Measurements from ENCODE around the gene KPNA3. TPM values are rescaled to one million over a fixed set of nuclear protein-coding genes. Genes with fewer than 3 reads are reported as not detected.

The KPNA3 gene
- total RNA-seq: 56.5 and 58.8 TPM in 2 replicates

- peaks cover 30% of the 10 kb centered on the region for H3K4me1 Mint-ChIP-seq
- peak within 1 kb of the TSS; percentile 99 for H3K27ac Mint-ChIP-seq
- intact Hi-C loops (cut with micrococcal nuclease): loop anchor here (1.0 to 10.0 kb wide), 9 partner anchors 56 to 1660 kb away; partner anchors contain the start of genes EBPL, INTS6, PHF11 and SPRYD7
- DNase-seq: peak; percentile 98
- H3K9me3 Mint-ChIP-seq: no peaks in the 10 kb centered on the region
- peaks cover 21% of the 10 kb centered on the region for H3K36me3 Mint-ChIP-seq (ENCODE audit: low read depth)
- no peaks in the 10 kb centered on the region for H3K27me3 Mint-ChIP-seq
- peak within 1 kb of the TSS; percentile 93 for H3K4me3 Mint-ChIP-seq
Measured at GRCh38 chr13:49792550-49793324, at the start of gene KPNA3. TSS of gene KPNA3 (minus strand) at chr13:49792682. CDS start at chr13:49792506, 176 bp downstream.

- DNase-seq: no peak
- Mint-ChIP-seq H3K36me3 (ENCODE audit: low read depth) (no peaks in the 10 kb centered on the region), H3K27ac (no peak overlapping the region), H3K4me1 (no peaks in the 10 kb centered on the region), H3K4me3 (no peak overlapping the region), H3K27me3 (peaks cover 3% of the 10 kb centered on the region), H3K9me3 (no peaks in the 10 kb centered on the region)
- intact Hi-C loops (cut with micrococcal nuclease): loop anchor here (10.0 kb wide), 1 partner anchor 537 kb away; no protein-coding TSS in a partner anchor
Measured at GRCh38 chr13:49841964-49842363, 49.5 kb upstream of the KPNA3 start.

GRCh38 chr13:49840675-49841074 lies 48.2 kb upstream of the KPNA3 start:
- intact Hi-C loops (cut with micrococcal nuclease): loop anchor here (10.0 kb wide), 1 partner anchor 536 kb away; no protein-coding TSS in a partner anchor
- H3K9me3 Mint-ChIP-seq: no peaks in the 10 kb centered on the region
- H3K27ac Mint-ChIP-seq: no peak overlapping the region
- H3K36me3 Mint-ChIP-seq (ENCODE audit: low read depth): no peaks in the 10 kb centered on the region
- no peaks in the 10 kb centered on the region for H3K27me3 Mint-ChIP-seq
- no peak overlapping the region for H3K4me3 Mint-ChIP-seq
- no peak for DNase-seq
- no peaks in the 10 kb centered on the region for H3K4me1 Mint-ChIP-seq

GRCh38 chr13:49840266-49840665 lies 47.8 kb upstream of the KPNA3 start:
- no peaks in the 10 kb centered on the region for H3K36me3 Mint-ChIP-seq (ENCODE audit: low read depth)
- no peaks in the 10 kb centered on the region for H3K4me1 Mint-ChIP-seq
- H3K27me3 Mint-ChIP-seq: no peaks in the 10 kb centered on the region
- intact Hi-C loops (cut with micrococcal nuclease): loop anchor here (10.0 kb wide), 1 partner anchor 535 kb away; no protein-coding TSS in a partner anchor
- no peaks in the 10 kb centered on the region for H3K9me3 Mint-ChIP-seq
- H3K27ac Mint-ChIP-seq: no peak overlapping the region
- DNase-seq: no peak
- no peak overlapping the region for H3K4me3 Mint-ChIP-seq

GRCh38 chr13:49838989-49839388 lies 46.5 kb upstream of the KPNA3 start:
- no peak for DNase-seq
- no peaks in the 10 kb centered on the region for H3K27me3 Mint-ChIP-seq
- no peak overlapping the region for H3K4me3 Mint-ChIP-seq
- intact Hi-C loops (cut with micrococcal nuclease): no loop called here
- no peaks in the 10 kb centered on the region for H3K9me3 Mint-ChIP-seq
- H3K36me3 Mint-ChIP-seq (ENCODE audit: low read depth): no peaks in the 10 kb centered on the region
- no peaks in the 10 kb centered on the region for H3K4me1 Mint-ChIP-seq
- H3K27ac Mint-ChIP-seq: no peak overlapping the region

- no peaks in the 10 kb centered on the region for H3K9me3 Mint-ChIP-seq
- H3K4me3 Mint-ChIP-seq: no peak overlapping the region
- H3K36me3 Mint-ChIP-seq (ENCODE audit: low read depth): no peaks in the 10 kb centered on the region
- H3K27me3 Mint-ChIP-seq: peaks cover 5% of the 10 kb centered on the region
- H3K4me1 Mint-ChIP-seq: no peaks in the 10 kb centered on the region
- DNase-seq: no peak
- intact Hi-C loops (cut with micrococcal nuclease): no loop called here
- H3K27ac Mint-ChIP-seq: no peak overlapping the region
Measured at GRCh38 chr13:49836516-49836915, 44.0 kb upstream of the KPNA3 start.

GRCh38 chr13:49833402-49833801 lies 40.9 kb upstream of the KPNA3 start:
- DNase-seq: no peak
- H3K4me1 Mint-ChIP-seq: no peaks in the 10 kb centered on the region
- H3K36me3 Mint-ChIP-seq (ENCODE audit: low read depth): no peaks in the 10 kb centered on the region
- no peak overlapping the region for H3K4me3 Mint-ChIP-seq
- H3K27ac Mint-ChIP-seq: no peak overlapping the region
- intact Hi-C loops (cut with micrococcal nuclease): no loop called here
- H3K9me3 Mint-ChIP-seq: peaks cover 5% of the 10 kb centered on the region
- peaks cover 14% of the 10 kb centered on the region for H3K27me3 Mint-ChIP-seq

- intact Hi-C loops (cut with micrococcal nuclease): no loop called here
- Mint-ChIP-seq H3K4me1 (no peaks in the 10 kb centered on the region), H3K27ac (no peak overlapping the region), H3K4me3 (no peak overlapping the region), H3K36me3 (ENCODE audit: low read depth) (no peaks in the 10 kb centered on the region), H3K9me3 (peaks cover 5% of the 10 kb centered on the region), H3K27me3 (peaks cover 14% of the 10 kb centered on the region)
- no peak for DNase-seq
Measured at GRCh38 chr13:49831455-49831854, 39.0 kb upstream of the KPNA3 start.

- Mint-ChIP-seq H3K9me3 (peaks cover 5% of the 10 kb centered on the region), H3K27ac (no peak overlapping the region), H3K36me3 (ENCODE audit: low read depth) (no peaks in the 10 kb centered on the region), H3K27me3 (peaks cover 16% of the 10 kb centered on the region), H3K4me1 (no peaks in the 10 kb centered on the region), H3K4me3 (no peak overlapping the region)
- no peak for DNase-seq
- intact Hi-C loops (cut with micrococcal nuclease): no loop called here
Measured at GRCh38 chr13:49830721-49831120, 38.2 kb upstream of the KPNA3 start.

GRCh38 chr13:49829715-49830114 lies 37.2 kb upstream of the KPNA3 start:
- Mint-ChIP-seq H3K4me3 (no peak overlapping the region), H3K36me3 (ENCODE audit: low read depth) (no peaks in the 10 kb centered on the region), H3K4me1 (no peaks in the 10 kb centered on the region), H3K9me3 (peaks cover 5% of the 10 kb centered on the region), H3K27me3 (peaks cover 16% of the 10 kb centered on the region), H3K27ac (no peak overlapping the region)
- intact Hi-C loops (cut with micrococcal nuclease): no loop called here
- no peak for DNase-seq

GRCh38 chr13:49828453-49828852 lies 36.0 kb upstream of the KPNA3 start:
- Mint-ChIP-seq H3K4me1 (no peaks in the 10 kb centered on the region), H3K27me3 (peaks cover 19% of the 10 kb centered on the region), H3K36me3 (ENCODE audit: low read depth) (no peaks in the 10 kb centered on the region), H3K4me3 (no peak overlapping the region), H3K27ac (no peak overlapping the region), H3K9me3 (peaks cover 5% of the 10 kb centered on the region)
- intact Hi-C loops (cut with micrococcal nuclease): no loop called here
- no peak for DNase-seq

- H3K4me3 Mint-ChIP-seq: no peak overlapping the region
- DNase-seq: no peak
- peaks cover 5% of the 10 kb centered on the region for H3K9me3 Mint-ChIP-seq
- H3K36me3 Mint-ChIP-seq (ENCODE audit: low read depth): no peaks in the 10 kb centered on the region
- intact Hi-C loops (cut with micrococcal nuclease): no loop called here
- H3K4me1 Mint-ChIP-seq: no peaks in the 10 kb centered on the region
- peaks cover 19% of the 10 kb centered on the region for H3K27me3 Mint-ChIP-seq
- H3K27ac Mint-ChIP-seq: no peak overlapping the region
Measured at GRCh38 chr13:49827891-49828290, 35.4 kb upstream of the KPNA3 start.

- H3K27ac Mint-ChIP-seq: no peak overlapping the region
Measured at GRCh38 chr13:49827336-49827735, 34.9 kb upstream of the KPNA3 start.

GRCh38 chr13:49821216-49822009 lies 28.9 kb upstream of the KPNA3 start:
- H3K27me3 Mint-ChIP-seq: peaks cover 15% of the 10 kb centered on the region
- H3K36me3 Mint-ChIP-seq (ENCODE audit: low read depth): no peaks in the 10 kb centered on the region
- H3K4me3 Mint-ChIP-seq: no peak overlapping the region
- intact Hi-C loops (cut with micrococcal nuclease): no loop called here
- no peak overlapping the region for H3K27ac Mint-ChIP-seq
- no peak for DNase-seq
- H3K4me1 Mint-ChIP-seq: no peaks in the 10 kb centered on the region
- peaks cover 4% of the 10 kb centered on the region for H3K9me3 Mint-ChIP-seq

More at GRCh38 chr13:49827336-49827735, 34.9 kb upstream of the KPNA3 start:
- Mint-ChIP-seq H3K36me3 (ENCODE audit: low read depth) (no peaks in the 10 kb centered on the region), H3K4me3 (no peak overlapping the region), H3K4me1 (no peaks in the 10 kb centered on the region), H3K9me3 (peaks cover 5% of the 10 kb centered on the region), H3K27me3 (peaks cover 17% of the 10 kb centered on the region)
- intact Hi-C loops (cut with micrococcal nuclease): no loop called here
- no peak for DNase-seq
